Fibroblast of villous mesenchyme (primary cell): Measurements from ENCODE around the gene PHF14. TPM values are rescaled to one million over a fixed set of nuclear protein-coding genes. Genes with fewer than 3 reads are reported as not detected.

Experiments
- DNase-seq: peaks from one replicate; pipeline ENCODE4 v3.0.0-alpha.2; 2010; ENCODE audit warnings: low read depth
- H3K4me3 ChIP-seq: 2 replicates; pipeline ENCODE4 v1.5.1; 2011; ENCODE audit warnings: low read depth, mild to moderate bottlenecking, low read length
- CTCF ChIP-seq: IDR thresholded peaks from 2 replicates; pipeline ENCODE4 v1.5.1; 2012; ENCODE audit warnings: low read depth, mild to moderate bottlenecking, low read length; ENCODE audit not compliant: insufficient read depth
- total RNA-seq: library from RNA; depleted of rRNA; stranded (reverse); fragments of >200 nt; gene quantifications from 2 replicates; pipeline ENCODE4 v1.2.3, GENCODE V29; 2012

The PHF14 gene
- total RNA-seq, 1 donor = 22.5 TPM

- DNase-seq = no peak
- H3K4me3 ChIP-seq = no peak overlapping the region
- no peak for TF ChIP-seq CTCF
Observed at GRCh38 chr7:11161499-11161898, 187.8 kb downstream of the PHF14 start.

- no peak overlapping the region for H3K4me3 ChIP-seq
- DNase-seq = no peak
- TF ChIP-seq CTCF = no peak
Observed at GRCh38 chr7:11163220-11163619, 189.5 kb downstream of the PHF14 start.

- DNase-seq = no peak
- no peak overlapping the region for H3K4me3 ChIP-seq
- no peak for TF ChIP-seq CTCF
Observed at GRCh38 chr7:11166051-11166450, 192.4 kb downstream of the PHF14 start.

- H3K4me3 ChIP-seq = no peak overlapping the region
- DNase-seq = no peak
- TF ChIP-seq CTCF = no peak
Observed at GRCh38 chr7:11168650-11169170, 195.0 kb downstream of the PHF14 start.

- DNase-seq = no peak
- no peak overlapping the region for H3K4me3 ChIP-seq
- TF ChIP-seq CTCF = no peak
Observed at GRCh38 chr7:11170175-11170574, 196.5 kb downstream of the PHF14 start.

- no peak overlapping the region for H3K4me3 ChIP-seq
- DNase-seq = no peak
- TF ChIP-seq CTCF = no peak
Observed at GRCh38 chr7:11170863-11171568, 197.3 kb downstream of the PHF14 start.
